KMS-11 (cell line): ENCODE data around the gene MISFA.

Experiments used
- H2AFZ ChIP-seq: fragments of 200-600 bp; sonication (generic); 2 replicates; pipeline ENCODE4 v1.6.1; 2016; ENCODE audit warnings: antibody characterized with exemption, mixed run types, low read depth
- H3K27ac ChIP-seq: fragments of 200-600 bp; sonication (generic); 2 replicates; pipeline ENCODE4 v1.6.1; 2016; ENCODE audit warnings: mild to moderate bottlenecking, mixed run types
- H3K27me3 ChIP-seq: fragments of 200-600 bp; sonication (generic); 2 replicates; pipeline ENCODE4 v1.6.1; 2017; ENCODE audit warnings: mild to moderate bottlenecking, low read depth, mixed run types, moderate library complexity; ENCODE audit not compliant: insufficient read depth
- H3K36me3 ChIP-seq: fragments of 200-600 bp; sonication (generic); 2 replicates; pipeline ENCODE4 v1.6.1; 2017; ENCODE audit warnings: mild to moderate bottlenecking, mixed run types; ENCODE audit not compliant: insufficient read depth
- H3K4me1 ChIP-seq: fragments of 200-600 bp; sonication (generic); 2 replicates; pipeline ENCODE4 v1.6.1; 2016; ENCODE audit warnings: mild to moderate bottlenecking, low read depth, mixed run types; ENCODE audit not compliant: poor library complexity, severe bottlenecking
- H3K4me2 ChIP-seq: fragments of 200-600 bp; sonication (generic); 2 replicates; pipeline ENCODE4 v1.7.0; 2016; ENCODE audit warnings: mild to moderate bottlenecking, mixed run types
- H3K4me3 ChIP-seq: fragments of 200-600 bp; sonication (generic); IDR thresholded peaks from 2 replicates; pipeline ENCODE4 v1.6.1; 2017; ENCODE audit warnings: low read depth, low read length, mixed read lengths; ENCODE audit not compliant: insufficient read depth
- H3K79me2 ChIP-seq: fragments of 200-600 bp; sonication (generic); 2 replicates; pipeline ENCODE4 v1.6.1; 2016; ENCODE audit warnings: low read depth, mixed run types; ENCODE audit not compliant: insufficient read depth
- H3K9ac ChIP-seq: fragments of 200-600 bp; sonication (generic); 2 replicates; pipeline ENCODE4 v1.6.1; 2016; ENCODE audit warnings: mild to moderate bottlenecking, mixed run types
- H4K20me1 ChIP-seq: fragments of 200-600 bp; sonication (generic); 2 replicates; pipeline ENCODE4 v1.6.1; 2016; ENCODE audit warnings: mild to moderate bottlenecking, mixed run types; ENCODE audit not compliant: insufficient read depth
- CTCF ChIP-seq: fragments of 200-600 bp; sonication (generic); conservative IDR thresholded peaks from 2 replicates; pipeline ENCODE4 v1.6.1; 2017; ENCODE audit warnings: low read depth, mild to moderate bottlenecking, antibody characterized with exemption, low read length, moderate library complexity, mixed read lengths

Gene MISFA

DNA sequence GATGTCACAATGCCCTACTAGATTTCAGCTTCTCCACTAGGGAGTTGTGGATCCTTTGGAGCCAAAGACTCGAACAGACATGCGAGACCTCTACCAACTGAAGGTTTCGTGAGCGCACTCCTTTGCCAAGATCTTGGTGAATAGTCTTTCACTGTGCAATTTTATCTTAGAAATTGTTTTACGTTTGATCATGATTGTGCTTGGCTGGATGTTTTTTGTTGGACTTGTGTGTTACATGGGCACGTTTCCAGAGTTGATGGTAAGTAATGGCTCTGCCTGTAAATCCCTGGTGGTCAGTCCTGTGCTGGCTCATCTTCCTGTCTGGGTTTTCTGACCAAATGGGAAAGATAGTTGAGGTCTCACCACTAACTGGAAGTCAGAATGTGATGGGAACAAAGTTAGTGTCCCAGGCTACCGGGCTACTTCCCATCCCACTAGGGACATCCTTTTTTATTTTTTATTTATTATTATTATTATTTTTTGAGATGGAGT, at the start of gene MISFA:
Gene MISFA, plus strand, starts transcription at position 51 of the 492 bp plus-strand sequence. Its CDS starts 140 bp downstream, at position 191.
- TF ChIP-seq CTCF = no peak
- no peaks in the 10 kb centered on the region for H3K79me2 ChIP-seq
- H3K27ac ChIP-seq = no peak within 1 kb of the TSS
- no peaks in the 10 kb centered on the region for H3K4me1 ChIP-seq
- H3K27me3 ChIP-seq = no peaks in the 10 kb centered on the region
- H4K20me1 ChIP-seq = no peaks in the 10 kb centered on the region
- no peak within 1 kb of the TSS for H3K4me2 ChIP-seq
- no peak within 1 kb of the TSS for H2AFZ ChIP-seq
- no peak within 1 kb of the TSS for H3K9ac ChIP-seq
- no peaks in the 10 kb centered on the region for H3K36me3 ChIP-seq
- no peak within 1 kb of the TSS for H3K4me3 ChIP-seq

- no peak overlapping the region for H3K9ac ChIP-seq
- TF ChIP-seq CTCF = no peak
- H3K36me3 ChIP-seq = no peaks in the 10 kb centered on the region
- no peak overlapping the region for H3K4me2 ChIP-seq
- H2AFZ ChIP-seq = no peak overlapping the region
- H3K4me3 ChIP-seq = no peak overlapping the region
- H3K4me1 ChIP-seq = no peaks in the 10 kb centered on the region
- no peaks in the 10 kb centered on the region for H4K20me1 ChIP-seq
- H3K27ac ChIP-seq = no peak overlapping the region
- H3K27me3 ChIP-seq = no peaks in the 10 kb centered on the region
- no peaks in the 10 kb centered on the region for H3K79me2 ChIP-seq
Observed at GRCh38 chr11:18563090-18563730, 36.4 kb upstream of the MISFA start.

GRCh38 chr11:18564149-18564548, 35.4 kb upstream of the MISFA start:
- Histone ChIP-seq H3K36me3 (no peaks in the 10 kb centered on the region), H4K20me1 (no peaks in the 10 kb centered on the region), H3K27ac (no peak overlapping the region), H3K79me2 (no peaks in the 10 kb centered on the region), H3K4me2 (no peak overlapping the region), H3K27me3 (no peaks in the 10 kb centered on the region), H3K9ac (no peak overlapping the region), H2AFZ (no peak overlapping the region), H3K4me1 (no peaks in the 10 kb centered on the region), H3K4me3 (no peak overlapping the region)
- no peak for TF ChIP-seq CTCF

GRCh38 chr11:18566406-18566805, 33.2 kb upstream of the MISFA start:
- H3K4me2 ChIP-seq = no peak overlapping the region
- no peaks in the 10 kb centered on the region for H3K36me3 ChIP-seq
- no peak overlapping the region for H3K4me3 ChIP-seq
- H3K27me3 ChIP-seq = no peaks in the 10 kb centered on the region
- no peaks in the 10 kb centered on the region for H4K20me1 ChIP-seq
- no peak overlapping the region for H2AFZ ChIP-seq
- H3K79me2 ChIP-seq = no peaks in the 10 kb centered on the region
- H3K4me1 ChIP-seq = no peaks in the 10 kb centered on the region
- no peak for TF ChIP-seq CTCF
- no peak overlapping the region for H3K9ac ChIP-seq
- no peak overlapping the region for H3K27ac ChIP-seq
